Endothelial cell of umbilical vein (primary cell): Measurements from ENCODE around the gene ACTL8. TPM values are rescaled to one million over a fixed set of nuclear protein-coding genes. Genes with fewer than 3 reads are reported as not detected.

Experiments used
- BruUV-seq: library from RNA; stranded (reverse); fragments of 400-500 nt; replicated peaks from 2 replicates; lab custom pipeline; 2021; lab: Mats Ljungman, UMichigan
- CTCF ChIA-PET: fragments of 300-600, 350-600 bp; sonication (Branson Sonifier 250); formaldehyde crosslinking; loops from one replicate; lab custom pipeline; 2021; ENCODE audit warnings: antibody characterized with exemption, inconsistent platforms; lab: Charles Lee
- POLR2A ChIA-PET: fragments of 300-600, 350-600 bp; sonication (Branson Sonifier 250); formaldehyde crosslinking; loops from one replicate; lab custom pipeline; 2021; ENCODE audit warnings: antibody characterized with exemption, inconsistent platforms; lab: Charles Lee
- DNase-seq: peaks from one replicate; pipeline ENCODE4 v3.0.0-alpha.2; 2011; ENCODE audit warnings: low read depth, low spot score
- FAIRE-seq: peaks from 2 replicates; lab custom pipeline; 2011; peaks lifted over from hg19 to GRCh38; lab: Jason Lieb, UNC
- H2AFZ ChIP-seq: 2 replicates; pipeline ENCODE4 v1.6.0; 2012; ENCODE audit warnings: low read depth, low read length, control low read depth, inconsistent platforms
- H3K27ac ChIP-seq: 2 replicates; pipeline ENCODE4 v1.5.1; 2011; ENCODE audit warnings: low read depth, mild to moderate bottlenecking, control low read depth, low read length, moderate library complexity; ENCODE audit not compliant: insufficient read depth
- H3K27me3 ChIP-seq, 2 experiments: 2 replicates each; pipeline versions ENCODE4 v1.6.0 to v1.6.1; 2011; ENCODE audit warnings: low read length in 2 of 2, mixed read lengths in 1 of 2; ENCODE audit not compliant: control insufficient read depth in 2 of 2, insufficient read depth in 2 of 2
- H3K36me3 ChIP-seq, 2 experiments: 2 replicates in 1 of 2; 3 replicates in 1 of 2; pipeline ENCODE4 v1.5.1; 2011; ENCODE audit warnings: low read length in 2 of 2, mild to moderate bottlenecking in 1 of 2, moderate library complexity in 1 of 2; ENCODE audit not compliant: control insufficient read depth in 2 of 2, insufficient read depth in 2 of 2; ENCODE audit errors: extremely low read depth in 1 of 2
- H3K4me1 ChIP-seq: 3 replicates; pipeline ENCODE4 v1.5.1; 2011; ENCODE audit warnings: mild to moderate bottlenecking, low read length; ENCODE audit not compliant: control insufficient read depth, insufficient read depth; ENCODE audit errors: extremely low read depth
- H3K4me2 ChIP-seq: 2 replicates; pipeline ENCODE4 v1.6.1; 2011; ENCODE audit warnings: low read length, control low read depth, mixed read lengths; ENCODE audit not compliant: insufficient read depth
- H3K4me3 ChIP-seq, 3 experiments: fragments of 200-600 bp in 1 of 3; sonication (generic), shearing (Covaris generic) in 1 of 3; replicated peaks in 1 of 3; 2 replicates each; pipeline ENCODE4 v1.5.1; 2011 to 2016; ENCODE audit warnings: control low read depth in 3 of 3, low read length in 3 of 3, mild to moderate bottlenecking in 2 of 3, inconsistent platforms in 1 of 3, low read depth in 1 of 3, moderate library complexity in 1 of 3; ENCODE audit not compliant: insufficient read depth in 1 of 3
- H3K79me2 ChIP-seq: 2 replicates; pipeline ENCODE4 v1.6.0; 2012; ENCODE audit warnings: low read length, inconsistent platforms; ENCODE audit not compliant: control insufficient read depth, insufficient read depth
- H3K9ac ChIP-seq: replicated peaks from 2 replicates; pipeline ENCODE3; 2011; ENCODE audit warnings: low read length, control low read depth; ENCODE audit not compliant: insufficient read depth; ENCODE audit errors: extremely low read depth
- H3K9me1 ChIP-seq: replicated peaks from 3 replicates; pipeline ENCODE4 v1.6.0; 2011; ENCODE audit warnings: mild to moderate bottlenecking, low read length; ENCODE audit not compliant: control insufficient read depth, insufficient read depth; ENCODE audit errors: extremely low read depth
- H3K9me3 ChIP-seq: replicated peaks from 2 replicates; pipeline ENCODE4 v1.5.1; 2012; ENCODE audit warnings: low read length, inconsistent platforms; ENCODE audit not compliant: control insufficient read depth, insufficient read depth
- H4K20me1 ChIP-seq: replicated peaks from 2 replicates; pipeline ENCODE3; 2011; ENCODE audit warnings: mild to moderate bottlenecking, low read length; ENCODE audit not compliant: control insufficient read depth, insufficient read depth; ENCODE audit errors: extremely low read depth
- CTCF ChIP-seq, 2 donors: IDR thresholded peaks; 1 replicate in 1 of 2; 2 replicates in 1 of 2; pipeline ENCODE4 v1.5.1; 2011; ENCODE audit warnings: low read length in 2 of 2, mild to moderate bottlenecking in 2 of 2, moderate library complexity in 2 of 2, control low read depth in 1 of 2, inconsistent platforms in 1 of 2, low read depth in 1 of 2; ENCODE audit not compliant: insufficient read depth in 1 of 2; ENCODE audit errors: extremely low read depth in 1 of 2
- FOS ChIP-seq: IDR thresholded peaks from 2 replicates; pipeline ENCODE4 v1.6.1; 2011; ENCODE audit warnings: mild to moderate bottlenecking, low read length, moderate library complexity, borderline replicate concordance; ENCODE audit not compliant: insufficient read depth
- MAX ChIP-seq: IDR thresholded peaks from 2 replicates; pipeline ENCODE4 v1.6.1; 2011; ENCODE audit not compliant: insufficient read depth, insufficient read length
- MYC ChIP-seq: IDR thresholded peaks from one replicate; pipeline ENCODE4 v1.6.1; 2011; ENCODE audit warnings: mild to moderate bottlenecking, low read depth, low read length
- POLR2A ChIP-seq: IDR thresholded peaks from 2 replicates; pipeline ENCODE4 v1.6.1; 2012; ENCODE audit warnings: low read depth, mild to moderate bottlenecking, control low read depth, low read length
- POLR2AphosphoS5 ChIP-seq: IDR thresholded peaks from 2 replicates; pipeline ENCODE4 v1.6.1; 2012; ENCODE audit warnings: low read depth, mild to moderate bottlenecking, control low read depth, low read length, moderate library complexity; ENCODE audit not compliant: insufficient read depth
- dilution Hi-C: fragments of 300-500 bp; cut with MboI; formaldehyde crosslinking; loops from one replicate; pipeline ENCODE4 v1.15.0; 2019; ENCODE audit warnings: low sequenced_read_pairs; ENCODE audit not compliant: extremely low pct_ligation_motif_present
- intact Hi-C: fragments of 100-400 bp; cut with micrococcal nuclease; formaldehyde crosslinking; loops from one replicate; pipeline ENCODE4 v1.10.0; 2022
- polyA plus RNA-seq, 4 experiments: library from polyadenylated mRNA; depleted of rRNA in 3 of 4; stranded (reverse) in 3 of 4; unstranded in 1 of 4; fragments of >200 nt; gene quantifications; 2 replicates each; pipeline versions ENCODE4 v1.2.1 to v1.2.3, GENCODE V29; 2011 to 2012; ENCODE audit warnings: missing spikeins in 1 of 4
- total RNA-seq: library from RNA; stranded (reverse); gene quantifications from 2 replicates; pipeline ENCODE4 v1.2.3, GENCODE V29; 2021

Gene ACTL8
- total and polyA plus RNA-seq, 2 donors (not counting 3 experiments of a cell fraction or from before 2014, with no cell fraction given): not detected

DNA sequence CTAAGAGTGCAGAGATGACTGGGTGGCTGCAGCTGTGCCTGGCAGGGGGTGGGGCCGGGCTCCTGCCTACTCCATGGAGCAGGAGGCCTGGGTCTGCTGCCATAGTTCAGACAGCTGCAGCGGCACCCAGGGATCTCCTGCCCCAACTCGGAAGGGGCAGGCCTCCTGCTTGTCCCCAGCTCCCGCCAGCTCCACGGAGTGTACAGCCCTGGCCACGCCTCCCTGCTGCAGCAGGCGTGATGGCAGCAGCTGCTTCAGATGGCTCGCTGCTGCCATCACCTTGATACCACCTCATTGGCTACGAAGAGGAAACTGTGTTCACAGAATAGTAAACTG lies 35.9 kb downstream of the ACTL8 start:
- Histone ChIP-seq H3K79me2 (no peaks in the 10 kb centered on the region), H3K4me3 (no peak overlapping the region), H3K9ac (no peak overlapping the region), H4K20me1 (no peaks in the 10 kb centered on the region), H2AFZ (no peak overlapping the region), H3K4me2 (no peak overlapping the region), H3K27ac (no peak overlapping the region), H3K9me3 (no peaks in the 10 kb centered on the region), H3K4me1 (no peaks in the 10 kb centered on the region), H3K27me3 (no peaks in the 10 kb centered on the region), H3K36me3 (no peaks in the 10 kb centered on the region), H3K9me1 (no peaks in the 10 kb centered on the region)
- intact Hi-C loops (no loop called here), dilution Hi-C loops (no loop called here)
- CTCF ChIA-PET: no interaction called here
- FAIRE-seq (no peak), DNase-seq (no peak)
- POLR2A ChIA-PET: no interaction called here
- BruUV-seq: no TSS peak
- TF ChIP-seq POLR2AphosphoS5: no peak
- TF ChIP-seq MYC: no peak
- TF ChIP-seq POLR2A: no peak

GRCh38 chr1:17791480-17791879 lies 36.3 kb downstream of the ACTL8 start:
- dilution Hi-C loops: no loop called here
- no peak overlapping the region for H2AFZ ChIP-seq
- no peaks in the 10 kb centered on the region for H3K4me1 ChIP-seq
- H3K4me2 ChIP-seq: no peak overlapping the region
- no TSS peak for BruUV-seq
- FAIRE-seq: no peak
- H3K4me3 ChIP-seq: no peak overlapping the region
- no peak overlapping the region for H3K27ac ChIP-seq
- H3K79me2 ChIP-seq: no peaks in the 10 kb centered on the region
- CTCF ChIA-PET: no interaction called here
- H4K20me1 ChIP-seq: no peaks in the 10 kb centered on the region
- no peaks in the 10 kb centered on the region for H3K9me3 ChIP-seq
- no peaks in the 10 kb centered on the region for H3K27me3 ChIP-seq
- intact Hi-C loops: no loop called here
- POLR2A ChIA-PET: no interaction called here
- no peaks in the 10 kb centered on the region for H3K9me1 ChIP-seq
- no peaks in the 10 kb centered on the region for H3K36me3 ChIP-seq
- TF ChIP-seq FOS (no peak), CTCF (IDR thresholded peaks at IDR 0.05; ENCODE audit: extremely low read depth in 1 of 2, insufficient read depth in 1 of 2, low read depth in 1 of 2, low read length in 2 of 2) (no peak), MAX (no peak)
- no peak for DNase-seq
- no peak overlapping the region for H3K9ac ChIP-seq
